Bronchial epithelial cell (primary cell): ENCODE data around the gene SLC18B1. TPM values are rescaled to one million over a fixed set of nuclear protein-coding genes. Genes with fewer than 3 reads are reported as not detected.
A peak's percentile ranks its signal among the peaks of the same experiment; 100 is the strongest.

ENCODE experiments used
- DNase-seq: peaks from one replicate; pipeline ENCODE4 v3.0.0-alpha.2; 2010; ENCODE audit warnings: low read depth
- FAIRE-seq: peaks from 2 replicates; lab custom pipeline; 2011; peaks lifted over from hg19 to GRCh38; lab: Jason Lieb, UNC
- H3K27me3 ChIP-seq: 2 replicates; pipeline ENCODE4 v1.5.1; 2011; ENCODE audit warnings: low read length; ENCODE audit not compliant: control insufficient read depth, insufficient read depth
- H3K36me3 ChIP-seq: 2 replicates; pipeline ENCODE4 v1.5.1; 2011; ENCODE audit warnings: low read length; ENCODE audit not compliant: control insufficient read depth, insufficient read depth
- H3K4me3 ChIP-seq: 2 replicates; pipeline ENCODE4 v1.5.1; 2011; ENCODE audit warnings: mild to moderate bottlenecking, low read depth, low read length, control low read depth
- CTCF ChIP-seq: IDR thresholded peaks from 2 replicates; pipeline ENCODE4 v1.5.1; 2011; ENCODE audit warnings: mild to moderate bottlenecking, moderate library complexity, low read length, control low read depth, inconsistent platforms; ENCODE audit not compliant: insufficient read depth, severe bottlenecking
- total RNA-seq: library from RNA; depleted of rRNA; stranded (reverse); fragments of >200 nt; gene quantifications from 2 replicates; pipeline ENCODE4 v1.2.1, GENCODE V29; 2014

SLC18B1 gene
- total RNA-seq, 1 donor from 2014 or later: 17.1 TPM

GRCh38 chr6:132814716-132815570 is 16.5 kb upstream of the SLC18B1 start:
- DNase-seq: no peak
- Histone ChIP-seq H3K27me3 (no peaks in the 10 kb centered on the region), H3K36me3 (peaks cover 22% of the 10 kb centered on the region), H3K4me3 (peak overlapping the region; percentile 94)
- no peak for TF ChIP-seq CTCF
- no peak for FAIRE-seq

GRCh38 chr6:132813173-132813856 is 14.9 kb upstream of the SLC18B1 start:
- no peak for TF ChIP-seq CTCF
- Histone ChIP-seq H3K27me3 (no peaks in the 10 kb centered on the region), H3K36me3 (peaks cover 22% of the 10 kb centered on the region), H3K4me3 (peak overlapping the region; percentile 94)
- DNase-seq: peak; percentile 53
- FAIRE-seq: no peak

GRCh38 chr6:132812756-132813172 is 14.3 kb upstream of the SLC18B1 start:
- Histone ChIP-seq H3K27me3 (no peaks in the 10 kb centered on the region), H3K36me3 (peaks cover 19% of the 10 kb centered on the region), H3K4me3 (peak overlapping the region; percentile 94)
- FAIRE-seq: no peak
- no peak for TF ChIP-seq CTCF
- DNase-seq: no peak

- peak; percentile 61 for DNase-seq
- no peak for TF ChIP-seq CTCF
- H3K36me3 ChIP-seq: peaks cover 14% of the 10 kb centered on the region
- no peak overlapping the region for H3K4me3 ChIP-seq
- H3K27me3 ChIP-seq: no peaks in the 10 kb centered on the region
- no peak for FAIRE-seq
Observed at GRCh38 chr6:132812255-132812732, 13.9 kb upstream of the SLC18B1 start.

- no peak for FAIRE-seq
Observed at GRCh38 chr6:132811276-132811675, 12.8 kb upstream of the SLC18B1 start.

More at GRCh38 chr6:132811276-132811675, 12.8 kb upstream of the SLC18B1 start:
- peaks cover 10% of the 10 kb centered on the region for H3K36me3 ChIP-seq
- no peaks in the 10 kb centered on the region for H3K27me3 ChIP-seq
- no peak for DNase-seq
- H3K4me3 ChIP-seq: no peak overlapping the region
- no peak for TF ChIP-seq CTCF
